ENCODE measurements around the gene OR8D2.

Gene OR8D2

DNA sequence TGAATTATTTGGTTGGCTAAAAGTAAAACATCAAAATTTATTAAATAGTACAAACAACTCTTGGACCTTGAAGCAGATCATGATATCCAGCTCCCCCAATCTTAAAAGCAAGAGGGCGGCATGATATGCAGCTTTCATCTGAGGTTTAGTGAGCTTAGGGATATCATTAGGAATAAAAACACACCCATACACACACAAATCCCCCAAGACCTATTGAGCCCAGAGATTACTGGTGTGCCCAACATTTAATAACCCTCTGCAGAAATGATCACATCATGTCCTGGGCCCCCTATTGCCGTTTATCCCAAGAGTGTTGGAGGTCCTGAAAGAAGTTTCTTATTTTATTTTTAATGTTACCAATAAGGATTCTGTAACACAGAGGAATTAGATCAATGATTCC is 6.1 kb downstream of the OR8D2 start, which contains the start of gene OR8D1:
TSS of gene OR8D1 (minus strand) at position 101 of the 400 bp plus-strand sequence. CDS start 3,183 bp downstream, outside the sequence.
- Histone ChIP-seq H3K9ac (ENCODE audit: low read depth, low read length) (no peak within 1 kb of the TSS), H3K9me3 (ENCODE audit: insufficient read depth, low read depth, low read length) (no peaks in the 10 kb centered on the region), H3K4me3 (ENCODE audit: low read length) (no peak within 1 kb of the TSS), H3K27me3 (ENCODE audit: insufficient read depth, low read length) (no peaks in the 10 kb centered on the region), H3K27ac (ENCODE audit: low read length) (no peak within 1 kb of the TSS), H3K4me1 (ENCODE audit: insufficient read depth, low read length) (no peaks in the 10 kb centered on the region), H3K36me3 (ENCODE audit: insufficient read depth, low read depth, low read length) (no peaks in the 10 kb centered on the region)

- no peaks in the 10 kb centered on the region for H3K27me3 ChIP-seq (ENCODE audit: insufficient read depth, low read length)
- H3K27ac ChIP-seq (ENCODE audit: low read length) = no peak overlapping the region
Measured at GRCh38 chr11:124313131-124313530, 6.9 kb downstream of the OR8D2 start.

GRCh38 chr11:124311670-124312069 is 8.3 kb downstream of the OR8D2 start:
- H3K4me3 ChIP-seq (ENCODE audit: low read length) = no peak overlapping the region
- no peaks in the 10 kb centered on the region for H3K36me3 ChIP-seq (ENCODE audit: insufficient read depth, low read depth, low read length)
- H3K27me3 ChIP-seq (ENCODE audit: insufficient read depth, low read length) = no peaks in the 10 kb centered on the region
- H3K9ac ChIP-seq (ENCODE audit: low read depth, low read length) = no peak overlapping the region
- H3K27ac ChIP-seq (ENCODE audit: low read length) = no peak overlapping the region
- no peaks in the 10 kb centered on the region for H3K9me3 ChIP-seq (ENCODE audit: insufficient read depth, low read depth, low read length)
- H3K4me1 ChIP-seq (ENCODE audit: insufficient read depth, low read length) = no peaks in the 10 kb centered on the region

More at GRCh38 chr11:124313131-124313530, 6.9 kb downstream of the OR8D2 start:
- Histone ChIP-seq H3K4me3 (ENCODE audit: low read length) (no peak overlapping the region), H3K4me1 (ENCODE audit: insufficient read depth, low read length) (no peaks in the 10 kb centered on the region), H3K9me3 (ENCODE audit: insufficient read depth, low read depth, low read length) (no peaks in the 10 kb centered on the region), H3K36me3 (ENCODE audit: insufficient read depth, low read depth, low read length) (no peaks in the 10 kb centered on the region), H3K9ac (ENCODE audit: low read depth, low read length) (no peak overlapping the region)

DNA sequence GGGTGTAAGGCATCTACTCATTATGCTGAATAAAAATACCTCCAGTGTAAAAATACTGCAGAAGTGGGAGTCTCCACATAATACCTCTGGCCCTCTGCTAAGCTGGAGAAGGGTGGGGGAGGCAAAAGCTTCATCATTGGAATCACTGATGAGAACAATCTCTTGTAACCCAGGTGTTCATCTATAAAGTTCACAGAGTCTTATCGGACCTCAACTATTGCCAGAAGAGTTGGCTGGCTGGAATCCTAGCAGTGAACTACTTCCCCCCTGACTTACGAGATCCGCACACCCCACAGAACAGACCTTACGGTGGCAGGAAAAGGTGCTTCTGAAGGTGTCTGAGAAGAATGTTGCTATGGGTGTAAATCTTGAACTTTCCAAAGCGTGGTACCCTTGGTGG is 8.7 kb downstream of the OR8D2 start:
- H3K36me3 ChIP-seq (ENCODE audit: insufficient read depth, low read depth, low read length) = no peaks in the 10 kb centered on the region
- H3K9me3 ChIP-seq (ENCODE audit: insufficient read depth, low read depth, low read length) = no peaks in the 10 kb centered on the region
- H3K4me3 ChIP-seq (ENCODE audit: low read length) = no peak overlapping the region
- H3K4me1 ChIP-seq (ENCODE audit: insufficient read depth, low read length) = no peaks in the 10 kb centered on the region
- H3K9ac ChIP-seq (ENCODE audit: low read depth, low read length) = no peak overlapping the region
- no peaks in the 10 kb centered on the region for H3K27me3 ChIP-seq (ENCODE audit: insufficient read depth, low read length)
- H3K27ac ChIP-seq (ENCODE audit: low read length) = no peak overlapping the region

DNA sequence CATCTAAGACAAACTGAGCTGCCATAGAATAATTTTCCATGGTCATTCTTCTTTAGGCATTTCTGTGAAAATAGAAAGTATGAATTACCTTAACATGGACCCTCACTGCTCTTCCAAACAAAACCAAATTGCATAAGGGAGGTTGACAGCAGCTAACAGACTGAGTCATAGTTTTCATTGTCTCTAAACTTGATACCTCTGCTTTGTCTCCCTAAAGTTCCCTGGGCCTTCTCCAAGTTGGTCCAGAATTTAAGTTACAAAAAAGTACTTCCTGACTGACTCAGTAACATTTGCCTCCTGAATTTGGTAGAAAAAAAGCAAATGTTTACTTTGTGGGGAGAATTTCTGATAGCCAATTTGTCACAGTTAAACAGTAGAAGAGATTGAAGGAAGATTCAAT is 9.3 kb downstream of the OR8D2 start:
- H3K4me3 ChIP-seq (ENCODE audit: low read length) = no peak overlapping the region
- no peak overlapping the region for H3K9ac ChIP-seq (ENCODE audit: low read depth, low read length)
- no peaks in the 10 kb centered on the region for H3K27me3 ChIP-seq (ENCODE audit: insufficient read depth, low read length)
- no peaks in the 10 kb centered on the region for H3K36me3 ChIP-seq (ENCODE audit: insufficient read depth, low read depth, low read length)
- no peaks in the 10 kb centered on the region for H3K9me3 ChIP-seq (ENCODE audit: insufficient read depth, low read depth, low read length)
- H3K27ac ChIP-seq (ENCODE audit: low read length) = no peak overlapping the region
- no peaks in the 10 kb centered on the region for H3K4me1 ChIP-seq (ENCODE audit: insufficient read depth, low read length)

GRCh38 chr11:124307093-124307492 is 12.9 kb downstream of the OR8D2 start:
- Histone ChIP-seq H3K9ac (ENCODE audit: low read depth, low read length) (no peak overlapping the region), H3K4me1 (ENCODE audit: insufficient read depth, low read length) (peaks cover 13% of the 10 kb centered on the region), H3K27me3 (ENCODE audit: insufficient read depth, low read length) (no peaks in the 10 kb centered on the region), H3K27ac (ENCODE audit: low read length) (no peak overlapping the region), H3K9me3 (ENCODE audit: insufficient read depth, low read depth, low read length) (no peaks in the 10 kb centered on the region), H3K36me3 (ENCODE audit: insufficient read depth, low read depth, low read length) (no peaks in the 10 kb centered on the region), H3K4me3 (ENCODE audit: low read length) (no peak overlapping the region)

DNA sequence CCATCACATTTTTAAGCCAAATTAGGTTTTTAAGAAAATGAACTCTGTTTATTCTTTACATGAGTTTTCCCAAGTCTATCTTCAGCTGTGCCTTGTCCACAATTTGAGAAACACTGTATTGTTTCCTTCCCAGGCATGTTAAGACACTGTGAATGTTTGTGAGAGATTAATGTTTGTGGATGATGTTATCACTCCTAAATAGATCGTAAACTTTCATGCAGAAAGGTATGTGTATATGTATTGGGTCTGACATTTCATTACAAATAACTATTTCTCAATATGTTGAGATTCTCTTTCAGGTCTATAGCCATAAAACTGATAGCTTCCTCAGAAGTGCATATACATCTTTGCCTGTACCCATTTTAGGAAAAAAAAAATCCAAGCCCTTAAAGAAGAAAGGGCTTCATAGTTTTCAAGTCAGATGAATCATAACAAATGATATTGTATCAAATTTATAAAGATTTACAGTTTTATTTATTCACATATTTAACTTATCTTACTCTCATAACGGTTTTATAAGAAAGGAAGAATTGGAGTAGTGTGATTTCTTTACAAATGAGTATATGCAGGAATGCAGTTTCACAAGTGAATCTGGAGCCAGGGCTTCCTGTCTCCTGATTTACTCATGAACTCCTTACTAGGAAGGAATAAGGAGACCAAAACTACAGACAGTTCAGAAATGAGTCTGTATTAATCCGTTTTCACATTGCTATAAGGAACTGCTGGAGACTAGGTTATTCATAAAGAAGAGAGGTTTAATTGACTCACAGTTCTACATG is 17.5 kb downstream of the OR8D2 start:
- H3K4me3 ChIP-seq (ENCODE audit: low read length) = no peak overlapping the region
- peaks cover 20% of the 10 kb centered on the region for H3K4me1 ChIP-seq (ENCODE audit: insufficient read depth, low read length)
- no peak overlapping the region for H3K27ac ChIP-seq (ENCODE audit: low read length)
- H3K27me3 ChIP-seq (ENCODE audit: insufficient read depth, low read length) = no peaks in the 10 kb centered on the region
- H3K9me3 ChIP-seq (ENCODE audit: insufficient read depth, low read depth, low read length) = no peaks in the 10 kb centered on the region
- 0 out of 2 replicates have a peak overlapping the region, but pooled peaks have one; percentile 3 for H3K9ac ChIP-seq (ENCODE audit: low read depth, low read length)
- H3K36me3 ChIP-seq (ENCODE audit: insufficient read depth, low read depth, low read length) = no peaks in the 10 kb centered on the region

DNA sequence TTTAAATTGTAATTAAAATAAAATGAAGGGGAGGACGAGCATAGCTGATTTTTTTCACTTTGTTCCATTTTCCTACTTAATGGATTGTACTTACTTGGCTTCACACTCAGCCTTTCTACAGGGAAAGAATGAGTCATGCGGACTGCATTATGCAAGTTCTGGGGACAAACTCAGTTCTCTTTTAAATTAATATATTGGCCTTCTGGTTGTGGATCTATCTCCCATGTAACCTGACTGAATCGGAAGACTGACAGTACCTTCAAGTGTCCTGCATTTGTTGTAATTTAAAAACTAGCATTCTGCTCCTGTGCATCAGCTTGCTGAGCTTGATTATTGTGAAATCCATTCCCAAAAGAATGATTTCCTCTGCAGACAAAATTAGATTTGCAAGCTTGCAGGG is 18.4 kb downstream of the OR8D2 start:
- no peaks in the 10 kb centered on the region for H3K27me3 ChIP-seq (ENCODE audit: insufficient read depth, low read length)
- no peak overlapping the region for H3K27ac ChIP-seq (ENCODE audit: low read length)
- peaks cover 20% of the 10 kb centered on the region for H3K4me1 ChIP-seq (ENCODE audit: insufficient read depth, low read length)
- no peaks in the 10 kb centered on the region for H3K36me3 ChIP-seq (ENCODE audit: insufficient read depth, low read depth, low read length)
- 0 out of 2 replicates have a peak overlapping the region, but pooled peaks have one; percentile 3 for H3K9ac ChIP-seq (ENCODE audit: low read depth, low read length)
- no peaks in the 10 kb centered on the region for H3K9me3 ChIP-seq (ENCODE audit: insufficient read depth, low read depth, low read length)
- H3K4me3 ChIP-seq (ENCODE audit: low read length) = no peak overlapping the region

DNA sequence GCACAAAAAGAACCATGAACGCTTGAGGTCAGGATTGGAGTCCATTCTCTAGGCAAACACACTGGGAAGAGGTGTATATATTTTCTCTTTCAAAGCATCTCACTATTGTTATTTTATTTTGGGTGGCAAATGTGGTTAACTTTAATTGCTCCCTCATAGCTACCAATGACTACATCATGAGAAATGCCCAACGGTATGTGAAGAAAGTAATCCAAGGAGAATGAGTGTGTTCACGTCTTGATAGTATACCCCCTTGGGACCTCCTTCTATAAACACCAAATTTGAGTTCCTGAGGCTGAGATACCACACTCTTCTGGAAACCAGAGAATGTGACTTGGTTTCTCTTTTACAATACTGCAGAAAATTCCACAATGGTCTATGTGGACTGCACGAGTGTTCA is 22.1 kb downstream of the OR8D2 start:
- no peaks in the 10 kb centered on the region for H3K9me3 ChIP-seq (ENCODE audit: insufficient read depth, low read depth, low read length)
- peaks cover 15% of the 10 kb centered on the region for H3K4me1 ChIP-seq (ENCODE audit: insufficient read depth, low read length)
- no peaks in the 10 kb centered on the region for H3K27me3 ChIP-seq (ENCODE audit: insufficient read depth, low read length)
- no peak overlapping the region for H3K4me3 ChIP-seq (ENCODE audit: low read length)
- no peaks in the 10 kb centered on the region for H3K36me3 ChIP-seq (ENCODE audit: insufficient read depth, low read depth, low read length)
- H3K27ac ChIP-seq (ENCODE audit: low read length) = no peak overlapping the region
- no peak overlapping the region for H3K9ac ChIP-seq (ENCODE audit: low read depth, low read length)

- no peaks in the 10 kb centered on the region for H3K9me3 ChIP-seq (ENCODE audit: insufficient read depth, low read depth, low read length)
- H3K4me1 ChIP-seq (ENCODE audit: insufficient read depth, low read length) = no peaks in the 10 kb centered on the region
- H3K36me3 ChIP-seq (ENCODE audit: insufficient read depth, low read depth, low read length) = no peaks in the 10 kb centered on the region
- H3K27me3 ChIP-seq (ENCODE audit: insufficient read depth, low read length) = no peaks in the 10 kb centered on the region
- H3K4me3 ChIP-seq (ENCODE audit: low read length) = no peak overlapping the region
- H3K27ac ChIP-seq (ENCODE audit: low read length) = no peak overlapping the region
- H3K9ac ChIP-seq (ENCODE audit: low read depth, low read length) = no peak overlapping the region
Measured at GRCh38 chr11:124296016-124296415, 24.0 kb downstream of the OR8D2 start.

- Histone ChIP-seq H3K9me3 (ENCODE audit: insufficient read depth, low read depth, low read length) (no peaks in the 10 kb centered on the region), H3K4me3 (ENCODE audit: low read length) (no peak overlapping the region), H3K27ac (ENCODE audit: low read length) (no peak overlapping the region), H3K9ac (ENCODE audit: low read depth, low read length) (no peak overlapping the region), H3K27me3 (ENCODE audit: insufficient read depth, low read length) (no peaks in the 10 kb centered on the region), H3K36me3 (ENCODE audit: insufficient read depth, low read depth, low read length) (no peaks in the 10 kb centered on the region), H3K4me1 (ENCODE audit: insufficient read depth, low read length) (no peaks in the 10 kb centered on the region)
Measured at GRCh38 chr11:124294687-124295086, 25.3 kb downstream of the OR8D2 start.

GRCh38 chr11:124285610-124286344 is 34.2 kb downstream of the OR8D2 start:
- no peak overlapping the region for H3K9ac ChIP-seq (ENCODE audit: low read depth, low read length)
- no peaks in the 10 kb centered on the region for H3K27me3 ChIP-seq (ENCODE audit: insufficient read depth, low read length)
- H3K27ac ChIP-seq (ENCODE audit: low read length) = no peak overlapping the region
- no peaks in the 10 kb centered on the region for H3K4me1 ChIP-seq (ENCODE audit: insufficient read depth, low read length)
- H3K36me3 ChIP-seq (ENCODE audit: insufficient read depth, low read depth, low read length) = no peaks in the 10 kb centered on the region
- peaks cover 4% of the 10 kb centered on the region; the same call in 1 of the 2 replicates for H3K9me3 ChIP-seq (ENCODE audit: insufficient read depth, low read depth, low read length)
- no peak overlapping the region for H3K4me3 ChIP-seq (ENCODE audit: low read length)
